ENCODE measurements around the gene EXOC7.
"Not testable (repeated sequence)": the region's sequence is repeated elsewhere in the genome, so short reads cannot be mapped to it uniquely, and the experiment has no call there.

EXOC7 gene

DNA sequence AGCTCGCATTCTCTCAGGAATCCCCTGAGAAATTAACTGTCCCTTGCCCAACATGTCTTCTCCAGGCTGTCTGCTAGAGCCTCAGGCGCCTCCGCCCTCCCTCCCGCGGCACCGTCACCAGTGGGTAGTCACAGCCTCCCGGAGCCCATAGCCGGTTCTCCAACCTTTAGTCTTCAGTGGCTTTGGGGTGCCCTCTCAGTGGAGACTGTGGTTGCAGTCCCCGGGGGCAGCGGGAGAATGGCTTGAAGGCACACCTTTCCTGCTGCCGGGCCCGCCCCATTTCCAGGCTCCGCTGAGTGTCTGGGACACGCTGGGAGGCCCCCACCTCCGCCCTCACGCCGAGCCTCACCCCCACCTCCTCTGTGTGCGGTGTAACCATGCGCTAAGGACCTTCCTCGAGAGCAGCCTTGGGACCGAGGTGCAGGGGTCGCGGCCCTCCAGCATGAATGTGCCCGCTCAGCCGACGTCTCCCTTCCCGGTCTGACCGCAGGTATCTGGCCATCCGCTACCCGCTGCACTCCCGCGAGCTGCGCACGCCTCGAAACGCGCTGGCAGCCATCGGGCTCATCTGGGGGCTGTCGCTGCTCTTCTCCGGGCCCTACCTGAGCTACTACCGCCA is 27.3 kb downstream of the EXOC7 start:
- no peak for DNase-seq (ENCODE audit: low read depth)

DNA sequence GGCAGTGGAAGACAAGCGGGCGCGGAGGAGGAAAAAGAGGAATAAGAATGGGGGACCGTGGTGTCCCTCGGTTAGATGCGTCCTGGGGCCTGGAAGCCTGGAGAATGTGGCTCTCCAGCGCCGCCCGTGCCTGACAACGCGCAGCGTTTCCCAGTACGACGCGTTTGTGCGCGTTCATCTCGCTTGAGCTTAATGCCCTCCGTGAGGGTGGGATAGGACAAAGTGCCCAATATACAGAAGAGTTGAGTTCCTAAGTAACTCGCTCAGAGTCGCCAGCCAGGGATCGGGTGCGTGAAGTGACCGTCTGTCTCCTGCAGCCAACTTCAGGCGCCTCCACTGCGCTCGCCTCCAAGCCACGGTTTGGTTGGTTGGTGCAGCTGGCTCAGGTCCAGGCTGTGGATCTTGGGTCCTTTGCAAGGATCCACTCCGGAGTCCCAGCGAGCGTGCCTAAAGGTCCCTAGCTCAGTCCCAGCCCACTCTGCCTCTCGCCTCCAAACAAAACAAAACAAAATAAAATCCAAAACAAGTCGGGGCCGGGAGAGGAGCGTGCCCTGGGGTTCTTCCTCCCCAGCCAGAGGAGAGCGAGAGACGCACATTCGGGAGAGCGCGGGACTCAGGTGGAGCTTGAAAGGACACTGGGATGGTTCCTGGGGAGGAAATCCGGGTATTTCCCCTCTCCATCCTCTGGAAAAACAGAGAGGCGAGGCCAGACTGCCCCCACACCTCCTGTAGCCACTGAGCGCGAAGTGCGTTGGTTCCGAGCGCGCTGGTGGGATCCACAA is 28.0 kb downstream of the EXOC7 start:
- no peak for DNase-seq (ENCODE audit: low read depth)

DNA sequence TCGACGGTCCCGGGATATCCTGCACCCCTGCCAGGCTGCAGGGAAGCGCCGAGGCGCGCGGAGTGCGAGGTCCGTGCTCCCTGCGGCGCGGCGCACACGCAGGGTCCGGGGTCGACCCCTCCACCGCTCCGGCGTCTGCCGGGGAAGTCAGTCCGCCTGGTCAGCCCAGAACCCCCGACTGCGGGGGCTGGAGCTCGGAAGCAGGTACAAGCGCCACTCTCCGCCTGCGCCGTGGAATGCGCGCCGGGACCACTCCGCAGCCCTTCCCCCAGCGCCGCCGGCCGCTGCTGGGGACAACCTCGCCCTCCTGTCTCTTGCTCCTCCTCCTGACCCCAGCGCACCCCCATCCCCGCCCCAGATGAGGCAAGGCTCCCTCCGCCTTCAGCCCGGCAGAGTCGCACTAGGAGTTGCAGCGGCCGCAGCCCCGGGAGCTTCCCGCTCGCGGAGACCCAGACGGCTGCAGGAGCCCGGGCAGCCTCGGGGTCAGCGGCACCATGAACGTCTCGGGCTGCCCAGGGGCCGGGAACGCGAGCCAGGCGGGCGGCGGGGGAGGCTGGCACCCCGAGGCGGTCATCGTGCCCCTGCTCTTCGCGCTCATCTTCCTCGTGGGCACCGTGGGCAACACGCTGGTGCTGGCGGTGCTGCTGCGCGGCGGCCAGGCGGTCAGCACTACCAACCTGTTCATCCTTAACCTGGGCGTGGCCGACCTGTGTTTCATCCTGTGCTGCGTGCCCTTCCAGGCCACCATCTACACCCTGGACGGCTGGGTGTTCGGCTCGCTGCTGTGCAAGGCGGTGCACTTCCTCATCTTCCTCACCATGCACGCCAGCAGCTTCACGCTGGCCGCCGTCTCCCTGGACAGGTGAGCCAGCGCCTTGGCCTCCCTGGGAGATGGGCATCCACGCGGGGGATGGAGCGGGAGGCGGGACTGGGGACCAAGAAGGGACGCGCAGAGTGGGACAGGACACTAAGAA is 28.9 kb downstream of the EXOC7 start, which contains the start of gene GALR2:
Gene GALR2 (plus strand): TSS at position 392 of the 974 bp plus-strand sequence. CDS start 103 bp downstream, at position 495.
- DNase-seq (ENCODE audit: low read depth): no peak

DNA sequence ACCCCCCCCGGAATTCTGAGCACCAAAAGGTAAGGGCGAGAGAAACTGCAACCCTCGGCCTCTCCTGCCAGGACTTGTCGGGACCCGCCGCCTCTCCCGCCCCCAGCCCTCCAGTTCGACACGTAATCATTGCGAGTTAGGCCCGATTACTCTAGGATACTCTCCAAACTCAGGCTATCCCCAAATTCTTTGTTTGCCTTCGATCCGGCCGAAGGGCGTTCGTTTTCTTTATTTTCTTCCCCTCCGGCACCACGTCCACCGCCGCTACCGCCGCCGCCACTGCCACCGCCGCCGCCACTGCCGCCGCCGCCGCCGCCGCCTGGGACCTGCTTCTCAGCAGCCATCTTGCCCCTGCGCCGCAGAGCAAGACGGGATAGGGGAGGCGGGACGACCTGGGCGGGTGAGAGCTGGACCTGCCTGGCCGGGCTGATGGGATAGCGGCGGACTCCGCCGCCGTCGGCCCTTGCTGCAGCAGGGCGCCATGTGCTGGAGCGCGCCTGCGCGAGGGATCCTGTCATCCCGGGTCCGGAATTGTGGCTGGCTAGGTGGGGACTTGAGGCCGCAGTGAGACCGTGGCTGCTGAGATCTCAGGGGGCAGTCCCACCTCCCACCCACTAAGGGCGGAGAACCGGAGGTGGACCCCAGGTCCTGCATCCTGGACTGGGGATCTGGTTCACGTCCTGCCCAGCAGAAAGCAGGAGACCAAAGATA is 31.3 kb downstream of the EXOC7 start, which contains the start of gene SRP68:
Gene SRP68 (minus strand): TSS at position 370 of the 711 bp plus-strand sequence. CDS start 26 bp downstream, at position 344.
- peak; percentile 76 for DNase-seq (ENCODE audit: low read depth)

DNA sequence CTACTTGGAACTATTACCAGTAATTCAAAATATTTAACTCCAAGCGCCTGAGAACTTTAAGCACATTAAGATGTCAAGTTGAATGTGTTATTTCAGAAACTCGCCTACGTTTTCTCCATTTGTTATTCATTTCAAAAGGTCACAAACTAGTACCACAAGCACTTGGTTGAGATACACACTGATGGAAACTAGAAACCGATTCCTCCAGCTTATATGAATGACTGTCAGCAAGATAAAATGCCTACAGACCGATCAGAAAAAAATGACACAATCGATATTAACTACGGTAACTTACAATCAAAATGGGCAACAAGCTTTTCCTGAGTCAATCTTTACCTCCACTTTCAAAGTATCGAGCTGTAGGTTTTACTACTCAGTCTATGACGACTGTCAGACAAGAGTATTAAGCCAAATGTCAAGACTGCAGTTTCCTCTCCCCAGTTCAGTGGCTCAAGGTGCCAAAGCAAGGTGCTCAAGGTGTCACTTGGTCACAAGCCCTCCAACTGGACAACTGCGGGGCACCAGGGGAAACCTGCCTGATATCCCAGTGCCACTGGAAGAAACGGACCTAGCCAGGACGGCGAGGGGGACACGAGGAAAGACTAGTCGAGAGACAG is 31.9 kb downstream of the EXOC7 start:
- peak; percentile 21 for DNase-seq (ENCODE audit: low read depth)

DNA sequence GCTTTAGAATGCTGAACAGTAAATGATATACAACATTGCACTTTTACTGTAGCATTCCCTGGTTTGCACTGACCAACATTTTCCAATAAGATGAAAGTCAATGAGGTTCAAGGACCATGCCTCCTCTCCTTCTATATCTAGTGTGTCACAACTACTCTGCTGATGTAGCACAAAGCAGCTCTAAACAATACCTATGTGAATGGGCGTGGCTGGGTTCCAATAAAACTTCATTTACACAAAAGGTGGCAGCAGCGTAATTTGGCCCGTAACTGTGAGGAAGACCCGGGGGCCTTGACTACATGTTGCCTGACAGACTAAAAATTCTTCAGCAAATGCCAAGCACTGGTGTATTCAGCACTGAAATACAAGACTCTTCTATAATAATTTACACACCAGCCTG is 37.8 kb downstream of the EXOC7 start:
- DNase-seq (ENCODE audit: low read depth): no peak

DNA sequence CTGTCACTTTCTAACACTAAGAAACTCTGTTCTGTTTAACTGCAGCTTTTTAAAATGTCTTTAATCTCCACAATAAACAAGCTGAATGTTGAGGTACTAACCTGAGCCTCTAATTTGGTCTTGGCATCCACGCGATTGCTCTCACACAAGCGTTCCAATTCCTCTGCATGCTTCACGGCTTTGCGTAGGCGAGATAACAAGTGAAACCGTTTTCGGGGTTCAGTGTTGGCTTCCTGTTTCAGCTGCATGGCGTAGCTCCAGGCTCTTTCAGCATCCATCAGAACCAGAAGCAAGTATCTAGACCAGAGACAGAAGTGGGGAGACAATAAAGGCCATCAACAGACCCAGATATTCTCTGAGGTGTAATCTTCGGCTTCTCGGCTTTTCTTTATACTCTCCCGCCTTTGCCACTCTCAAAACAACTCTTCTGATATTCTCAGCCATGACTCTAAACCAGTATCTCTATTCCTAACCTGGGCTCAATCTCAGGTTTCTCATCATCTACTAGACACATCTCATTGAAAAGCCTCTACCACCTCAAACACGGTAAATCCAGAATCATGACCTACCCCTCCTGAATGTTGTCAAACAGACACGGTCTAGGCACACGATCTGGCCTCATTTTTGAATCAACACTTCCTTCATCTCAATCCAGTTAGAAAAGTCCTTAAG is 39.6 kb downstream of the EXOC7 start:
- peak; percentile 45 for DNase-seq (ENCODE audit: low read depth)

DNA sequence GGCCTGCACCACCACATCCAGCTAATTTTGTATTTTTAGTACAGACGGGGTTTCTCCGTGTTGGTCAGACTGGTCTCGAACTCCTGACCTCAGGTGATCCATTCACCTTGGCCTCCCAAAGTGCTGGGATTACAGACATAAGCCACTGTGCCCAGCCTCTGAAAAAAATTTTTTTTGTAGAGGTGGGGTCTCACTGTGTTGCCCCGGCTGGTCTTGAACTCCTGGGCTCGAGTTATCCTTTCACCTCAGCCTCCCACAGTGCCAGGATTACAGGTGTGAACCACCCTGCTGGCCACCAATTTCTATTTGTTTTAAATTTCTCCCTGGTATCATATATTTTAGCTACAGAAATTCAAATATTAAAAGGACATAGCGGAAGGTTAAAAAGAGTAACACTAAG is 45.3 kb downstream of the EXOC7 start:
- not testable (repeated sequence) for DNase-seq (ENCODE audit: low read depth)

DNA sequence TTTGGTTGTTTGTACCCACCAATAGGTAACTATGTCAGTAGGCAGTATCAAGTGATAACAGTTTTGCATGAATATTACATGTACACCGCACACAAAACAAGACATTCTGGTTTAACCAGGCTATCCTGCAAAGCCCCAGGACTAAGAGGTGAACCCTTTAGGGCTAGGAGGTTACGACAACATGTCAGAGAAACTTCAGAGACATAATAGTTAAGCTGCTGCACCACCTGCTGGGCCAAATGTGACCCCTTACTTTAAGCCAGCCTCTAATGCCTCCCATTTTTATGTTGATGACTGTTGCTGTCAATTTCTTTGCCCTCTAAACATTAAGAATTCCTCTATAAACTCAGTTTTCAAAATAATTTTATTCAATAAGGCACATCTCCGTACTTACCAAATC is 46.7 kb downstream of the EXOC7 start:
- no peak for DNase-seq (ENCODE audit: low read depth)

DNA sequence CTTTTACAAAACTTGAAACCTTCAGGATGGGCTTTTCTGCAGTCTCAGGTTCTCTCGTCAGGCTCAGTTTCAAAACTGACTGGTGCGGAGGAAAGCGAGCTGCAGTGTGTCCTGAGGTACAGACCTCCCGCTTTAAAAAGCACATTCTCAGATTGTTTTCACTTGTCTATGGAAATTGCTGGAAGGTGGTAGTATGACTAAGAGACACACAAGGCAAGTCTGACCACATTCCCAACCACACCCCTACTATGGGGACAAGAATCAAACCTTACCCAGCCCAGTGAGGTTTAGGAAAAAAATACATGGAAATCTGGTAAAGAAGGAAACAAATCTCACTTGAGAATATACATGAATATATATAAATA is 49.5 kb downstream of the EXOC7 start:
- no peak for DNase-seq (ENCODE audit: low read depth)

DNA sequence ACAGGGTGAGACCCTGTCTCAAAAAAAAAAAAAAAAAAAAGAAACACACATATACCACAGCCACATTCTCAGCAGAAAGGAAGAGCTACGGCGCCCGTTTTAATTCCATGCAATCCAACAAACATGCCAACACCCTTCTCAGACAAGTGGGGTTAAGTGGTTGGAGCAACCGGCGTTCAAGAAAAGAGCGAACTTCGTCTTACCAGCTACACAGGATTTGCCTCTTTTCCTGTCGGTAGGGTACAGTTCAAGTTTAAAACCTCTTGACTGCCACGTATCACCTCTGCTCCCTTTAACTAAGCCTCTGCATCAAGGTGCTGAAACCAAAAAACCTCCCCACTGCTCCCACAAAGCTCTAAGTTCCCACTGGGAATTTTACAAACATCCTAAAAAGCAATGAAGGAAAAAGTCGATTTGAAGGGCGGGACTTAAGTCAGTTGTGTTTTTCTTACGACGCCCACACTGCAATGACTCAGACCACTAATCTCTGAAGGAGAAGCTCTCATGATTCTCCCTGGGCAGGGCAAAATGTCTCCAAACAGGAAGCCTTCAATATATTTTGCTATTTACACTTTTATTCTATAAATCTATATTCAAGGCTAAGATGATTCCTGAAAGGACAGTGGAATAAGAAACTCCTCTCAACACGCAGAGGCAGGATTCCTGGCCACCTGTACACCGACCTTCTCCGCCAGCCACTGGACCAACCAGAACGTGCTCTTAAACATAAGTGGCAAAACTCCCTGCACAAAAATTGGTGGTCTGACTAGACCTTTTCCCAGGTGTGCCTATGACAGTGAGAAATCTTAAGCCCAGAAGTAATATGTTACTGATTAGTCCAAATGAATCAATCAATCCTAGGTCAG is 50.1 kb downstream of the EXOC7 start:
- DNase-seq (ENCODE audit: low read depth): no peak

DNA sequence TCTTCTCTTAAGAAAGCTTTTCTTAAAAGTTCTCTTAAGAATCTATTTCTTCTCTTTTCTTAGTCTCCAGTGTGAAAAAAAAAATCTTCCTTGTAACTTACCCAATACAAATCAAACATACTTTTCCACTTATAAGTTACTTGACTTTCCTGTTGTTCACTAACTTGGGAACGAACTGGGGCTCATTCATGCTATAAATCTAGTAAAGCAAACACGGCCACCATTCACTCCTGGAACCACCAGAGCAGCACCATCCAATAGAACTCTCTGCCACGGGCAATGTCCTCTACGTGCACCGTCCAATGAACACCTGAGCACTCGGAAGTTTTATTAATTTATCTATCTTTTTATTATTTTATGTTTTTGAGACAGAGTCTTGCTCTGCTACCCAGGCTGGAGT is 52.0 kb downstream of the EXOC7 start:
- no peak for DNase-seq (ENCODE audit: low read depth)

DNA sequence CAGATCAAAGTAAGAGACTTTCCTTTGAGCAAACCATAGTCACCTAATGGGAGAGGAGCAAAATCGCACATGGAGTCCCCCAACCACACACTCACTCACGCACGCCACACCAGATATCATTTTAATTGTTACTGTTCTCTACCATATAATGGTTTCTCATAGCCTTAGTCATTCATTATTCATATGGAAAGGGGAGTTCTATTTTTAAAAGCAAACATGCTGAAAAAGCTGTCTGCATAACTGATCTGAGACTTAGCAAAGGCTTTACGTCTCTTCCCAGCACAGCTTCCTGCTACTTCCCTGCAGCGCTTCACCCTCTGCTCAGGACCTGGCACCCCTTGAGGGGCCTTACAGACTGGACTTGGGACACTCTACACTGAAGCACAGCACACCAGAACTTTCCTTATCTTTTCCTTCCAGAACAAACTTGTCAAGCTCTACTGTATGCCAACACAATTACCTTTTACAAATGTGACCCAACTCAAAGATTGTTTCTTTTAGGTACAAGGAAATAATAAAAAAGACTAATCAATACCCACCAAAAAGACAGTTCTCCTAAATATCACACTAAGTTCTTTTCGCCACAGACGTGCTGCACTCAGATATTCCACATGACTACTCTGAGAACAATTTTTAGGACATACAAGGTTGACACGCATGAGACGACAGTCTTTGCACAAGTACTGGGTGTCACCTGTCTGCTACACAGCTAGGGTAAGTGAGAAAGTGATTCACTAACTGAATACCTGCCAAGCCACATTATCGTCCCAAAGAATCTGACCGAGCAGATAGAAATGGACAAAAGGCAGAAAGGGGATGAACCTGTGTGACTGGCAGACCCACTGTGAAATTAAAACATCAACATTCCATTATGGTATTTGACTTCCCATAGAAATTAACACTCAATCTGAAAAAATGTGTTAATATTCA is 52.8 kb downstream of the EXOC7 start:
- DNase-seq (ENCODE audit: low read depth): no peak

DNA sequence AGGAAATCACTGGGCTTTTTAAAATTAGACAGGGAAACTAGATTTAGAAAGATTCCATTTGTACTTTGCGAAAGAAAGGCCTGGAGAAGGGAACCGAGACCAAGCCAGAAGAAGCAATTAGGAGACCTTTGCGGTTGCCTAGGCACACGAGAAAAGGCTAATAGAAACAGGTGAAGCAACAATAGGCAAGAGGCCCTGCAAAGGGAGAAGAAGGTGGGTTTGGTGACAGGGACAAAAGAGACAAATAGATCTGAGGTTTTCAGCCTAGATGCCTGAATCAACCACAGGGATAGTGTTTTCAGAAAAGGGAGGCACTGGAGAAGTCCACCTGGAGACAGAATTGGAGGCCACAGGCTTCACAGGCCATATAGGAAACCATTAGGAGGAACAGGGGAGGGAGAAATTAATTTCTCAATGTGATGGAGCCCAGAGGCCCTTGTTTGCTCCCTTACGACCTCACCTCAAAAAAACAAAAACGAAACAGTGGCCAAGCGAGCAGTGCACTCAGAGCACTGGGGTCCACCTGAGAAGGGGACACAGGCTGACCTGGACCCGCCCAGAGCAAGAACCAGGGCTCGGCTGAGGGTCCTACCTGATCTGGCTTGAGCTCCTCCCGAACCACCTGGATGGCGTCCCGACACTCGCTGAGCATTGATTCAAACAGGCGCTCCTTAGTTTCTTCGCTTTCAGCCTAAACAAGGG is 53.6 kb downstream of the EXOC7 start:
- no peak for DNase-seq (ENCODE audit: low read depth)

DNA sequence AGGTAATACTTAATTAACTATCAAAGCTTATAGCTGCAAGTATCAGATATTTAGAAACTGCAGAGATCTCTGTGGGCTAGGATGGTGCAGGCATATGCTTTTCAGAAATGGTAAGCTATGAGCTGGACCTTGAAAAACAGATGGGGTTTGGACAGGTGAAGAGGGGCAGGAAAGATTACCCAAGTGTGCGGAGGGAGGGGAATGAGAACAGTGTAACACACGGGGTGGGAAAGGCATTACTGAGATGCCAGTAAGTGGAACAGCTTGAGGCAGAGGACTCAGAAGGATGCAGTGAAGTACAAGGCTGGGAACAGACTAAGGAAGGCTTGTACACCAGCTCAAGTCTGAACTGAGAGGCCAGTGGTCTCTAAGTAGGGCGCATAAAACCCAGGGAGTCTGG is 54.3 kb downstream of the EXOC7 start:
- no peak for DNase-seq (ENCODE audit: low read depth)

DNA sequence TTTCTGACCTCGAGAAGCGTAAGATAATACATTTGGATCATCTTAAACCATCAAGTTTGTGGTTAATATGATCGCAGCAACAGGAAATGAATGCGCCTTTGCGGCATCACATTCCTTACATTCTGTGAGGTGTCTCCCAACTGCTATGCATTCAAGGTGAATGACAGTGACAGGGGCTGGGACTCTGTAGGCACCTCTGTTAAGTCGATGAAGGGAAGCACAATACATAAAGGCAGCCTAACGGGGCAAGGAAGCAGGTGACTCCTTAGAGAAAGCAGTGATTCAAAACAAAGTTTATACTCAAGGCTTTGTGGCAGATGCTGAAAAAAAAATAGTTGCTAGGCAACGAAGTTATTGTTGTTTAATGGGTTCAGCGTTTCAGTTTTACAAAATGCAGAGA is 54.9 kb downstream of the EXOC7 start:
- DNase-seq (ENCODE audit: low read depth): no peak

DNA sequence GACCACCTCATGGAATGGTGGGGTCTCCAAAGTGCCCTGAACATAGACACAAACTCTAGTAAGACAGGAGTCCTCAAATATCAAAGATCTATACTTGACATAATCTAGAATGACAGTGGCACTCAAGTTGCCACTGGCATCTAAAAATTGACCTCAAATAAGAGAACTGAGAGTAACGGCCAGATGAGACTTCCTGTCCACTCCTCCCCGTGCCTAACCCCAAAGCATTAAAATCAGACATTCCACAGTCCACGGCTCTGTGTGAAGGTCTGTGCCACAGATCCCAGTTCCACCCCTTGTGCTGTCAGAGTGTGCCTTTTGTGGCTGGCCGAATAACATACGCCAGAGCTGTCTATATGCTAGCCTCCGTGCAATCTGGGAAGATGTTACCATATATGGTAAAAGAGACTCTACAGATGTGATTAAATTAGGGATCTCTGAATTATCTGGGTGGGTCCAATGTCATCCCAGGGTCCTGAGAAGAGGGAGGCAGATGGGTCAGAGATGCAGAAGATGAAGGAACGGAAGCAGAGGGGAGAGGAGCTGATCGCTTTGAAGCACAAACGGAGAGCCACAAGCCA is 55.5 kb downstream of the EXOC7 start:
- DNase-seq (ENCODE audit: low read depth): no peak

DNA sequence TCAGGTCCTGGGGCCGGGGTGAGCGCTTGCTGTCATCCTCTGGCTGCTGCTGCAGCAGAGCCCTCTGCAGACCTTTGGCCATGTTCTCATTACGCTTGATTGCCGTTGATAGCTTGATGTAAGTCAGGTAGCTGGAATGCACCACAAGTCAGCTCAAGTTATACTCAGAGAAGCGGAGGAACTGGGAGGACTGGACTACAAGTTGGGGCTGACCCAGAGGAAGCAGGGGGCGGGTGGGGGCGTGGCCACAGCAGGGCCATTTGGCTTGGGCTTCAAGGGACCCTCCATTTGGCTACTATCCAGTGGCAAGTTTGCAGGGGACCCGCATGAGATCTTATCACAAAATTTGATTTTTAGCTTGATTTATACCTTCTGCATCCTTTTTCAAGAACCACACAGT is 57.5 kb downstream of the EXOC7 start:
- DNase-seq (ENCODE audit: low read depth): no peak

All from activated T-helper 9 cell treated with anti-CD3 and anti-CD28 coated beads, Interleukin-2, amount 50 U/mL, for 16 hours (primary cell).